GM12892 (cell line): ENCODE data around the gene CREB3L1.

Experiments
- POLR2A ChIP-seq: IDR thresholded peaks from 2 replicates; pipeline ENCODE4 v1.6.1; 2011; ENCODE audit warnings: low read depth, low read length, control low read depth
- POLR2AphosphoS5 ChIP-seq: IDR thresholded peaks from 2 replicates; pipeline ENCODE4 v1.6.1; 2011; ENCODE audit warnings: low read depth, low read length, control low read depth

GRCh38 chr11:46306296-46306853, 28.9 kb downstream of the CREB3L1 start:
- TF ChIP-seq POLR2A (no peak), POLR2AphosphoS5 (no peak)
